Measurements from ENCODE around the gene EHF.
"Not testable (repeated sequence)": the region's sequence is repeated elsewhere in the genome, so short reads cannot be mapped to it uniquely, and the experiment has no call there.

EHF gene

GRCh38 chr11:34620820-34621792, at the start of gene EHF:
Gene EHF, plus strand, starts transcription at chr11:34621093. Its CDS starts 21,538 bp downstream, at chr11:34642631.
- DNase-seq (ENCODE audit: low spot score): no peak

GRCh38 chr11:34573537-34573936, 47.4 kb upstream of the EHF start:
- no peak for DNase-seq (ENCODE audit: low spot score)
- FAIRE-seq: no peak

More at GRCh38 chr11:34620820-34621792, at the start of gene EHF:
- FAIRE-seq: no peak

GRCh38 chr11:34575261-34575660, 45.6 kb upstream of the EHF start:
- DNase-seq (ENCODE audit: low spot score) (no peak), FAIRE-seq (no peak)

- no peak for FAIRE-seq
- no peak for DNase-seq (ENCODE audit: low spot score)
Measured at GRCh38 chr11:34575671-34576070, 45.2 kb upstream of the EHF start.

- FAIRE-seq: no peak
- no peak for DNase-seq (ENCODE audit: low spot score)
Measured at GRCh38 chr11:34576331-34576730, 44.6 kb upstream of the EHF start.

- DNase-seq (ENCODE audit: low spot score) (no peak), FAIRE-seq (no peak)
Measured at GRCh38 chr11:34583818-34584217, 37.1 kb upstream of the EHF start.

GRCh38 chr11:34585304-34585734, 35.6 kb upstream of the EHF start:
- FAIRE-seq (no peak), DNase-seq (ENCODE audit: low spot score) (no peak)

GRCh38 chr11:34585735-34586487, 35.0 kb upstream of the EHF start:
- FAIRE-seq (no peak), DNase-seq (ENCODE audit: low spot score) (peak; percentile 61)

- DNase-seq (ENCODE audit: low spot score): no peak
- FAIRE-seq: no peak
Measured at GRCh38 chr11:34586488-34587281, 34.2 kb upstream of the EHF start.

- FAIRE-seq (no peak), DNase-seq (ENCODE audit: low spot score) (no peak)
Measured at GRCh38 chr11:34587282-34587677, 33.6 kb upstream of the EHF start.

- no peak for FAIRE-seq
Measured at GRCh38 chr11:34588023-34588422, 32.9 kb upstream of the EHF start.

GRCh38 chr11:34588701-34589100, 32.2 kb upstream of the EHF start:
- FAIRE-seq (no peak), DNase-seq (ENCODE audit: low spot score) (no peak)

More at GRCh38 chr11:34588023-34588422, 32.9 kb upstream of the EHF start:
- DNase-seq (ENCODE audit: low spot score): no peak

- DNase-seq (ENCODE audit: low spot score); FAIRE-seq: not testable (repeated sequence)
Measured at GRCh38 chr11:34589177-34589576, 31.7 kb upstream of the EHF start.

GRCh38 chr11:34593085-34593484, 27.8 kb upstream of the EHF start:
- FAIRE-seq (no peak), DNase-seq (ENCODE audit: low spot score) (no peak)

- no peak for DNase-seq (ENCODE audit: low spot score)
- no peak for FAIRE-seq
Measured at GRCh38 chr11:34594603-34595002, 26.3 kb upstream of the EHF start.

- DNase-seq (ENCODE audit: low spot score): no peak
- no peak for FAIRE-seq
Measured at GRCh38 chr11:34595391-34595790, 25.5 kb upstream of the EHF start.

GRCh38 chr11:34595960-34596644, 24.8 kb upstream of the EHF start:
- FAIRE-seq (no peak), DNase-seq (ENCODE audit: low spot score) (no peak)

GRCh38 chr11:34599406-34599945, 21.4 kb upstream of the EHF start:
- DNase-seq (ENCODE audit: low spot score) (peak; percentile 77), FAIRE-seq (no peak)

- DNase-seq (ENCODE audit: low spot score) (peak; percentile 28), FAIRE-seq (no peak)
Measured at GRCh38 chr11:34600339-34601084, 20.4 kb upstream of the EHF start.

GRCh38 chr11:34601085-34601444, 19.8 kb upstream of the EHF start:
- FAIRE-seq (no peak), DNase-seq (ENCODE audit: low spot score) (no peak)
